Kidney capillary endothelial cell (primary cell): ENCODE measurements around the gene CCDC66.

Experiments
- DNase-seq: peaks from one replicate; pipeline ENCODE4 v3.0.0-alpha.2; 2018; ENCODE audit warnings: low spot score

The CCDC66 gene

GRCh38 chr3:56622381-56622780, 65.4 kb downstream of the CCDC66 start:
- no peak for DNase-seq

GRCh38 chr3:56624725-56625124, 67.8 kb downstream of the CCDC66 start:
- DNase-seq: no peak

GRCh38 chr3:56629047-56629446, 72.1 kb downstream of the CCDC66 start:
- DNase-seq: no peak

- no peak for DNase-seq
Measured at GRCh38 chr3:56629451-56629850, 72.5 kb downstream of the CCDC66 start.

GRCh38 chr3:56630966-56631365, 74.0 kb downstream of the CCDC66 start:
- no peak for DNase-seq

- no peak for DNase-seq
Measured at GRCh38 chr3:56633181-56633580, 76.2 kb downstream of the CCDC66 start.

- DNase-seq: no peak
Measured at GRCh38 chr3:56633602-56634535, 76.9 kb downstream of the CCDC66 start.

- DNase-seq: no peak
Measured at GRCh38 chr3:56645407-56645806, 88.4 kb downstream of the CCDC66 start.

- no peak for DNase-seq
Measured at GRCh38 chr3:56654460-56654859, 97.5 kb downstream of the CCDC66 start.

- no peak for DNase-seq
Measured at GRCh38 chr3:56655709-56656108, 98.7 kb downstream of the CCDC66 start.

GRCh38 chr3:56664823-56665222, 107.8 kb downstream of the CCDC66 start:
- no peak for DNase-seq

- no peak for DNase-seq
Measured at GRCh38 chr3:56667973-56668579, 111.1 kb downstream of the CCDC66 start.
